ENCODE data around the gene GMDS. TPM values are rescaled to one million over a fixed set of nuclear protein-coding genes. Genes with fewer than 3 reads are reported as not detected.

The GMDS gene
- total RNA-seq, 1 donor from 2014 or later, result 27.0 TPM

DNA sequence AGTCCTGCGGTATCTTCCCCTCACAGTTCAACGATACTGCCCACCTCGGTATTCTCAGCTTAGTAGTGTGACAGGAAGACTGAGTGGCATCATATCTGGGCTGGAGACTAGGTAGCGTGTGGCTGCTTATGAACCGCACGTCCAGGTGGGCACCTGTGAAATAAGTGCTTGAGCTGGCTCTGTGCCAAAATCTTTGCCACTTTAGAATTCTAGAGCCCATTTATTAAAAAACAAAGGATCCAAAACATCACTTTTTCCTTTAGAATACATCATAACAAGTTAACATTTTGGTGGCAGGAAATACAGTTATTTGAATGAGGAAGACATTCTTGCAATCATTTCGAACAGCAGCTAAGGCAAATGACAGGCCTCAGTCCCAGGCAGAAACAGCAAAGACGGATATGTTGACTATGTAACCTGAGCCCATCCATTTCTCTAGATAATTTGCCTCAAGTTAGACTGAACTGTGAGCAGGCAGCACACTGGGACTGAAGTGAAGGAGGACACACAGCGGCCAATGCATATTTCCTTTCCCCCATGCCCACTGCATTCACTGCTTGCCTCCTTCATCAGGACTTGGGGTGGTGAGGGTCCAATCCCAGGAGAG is 136.6 kb downstream of the GMDS start:
- TF ChIP-seq, protein P1, sequence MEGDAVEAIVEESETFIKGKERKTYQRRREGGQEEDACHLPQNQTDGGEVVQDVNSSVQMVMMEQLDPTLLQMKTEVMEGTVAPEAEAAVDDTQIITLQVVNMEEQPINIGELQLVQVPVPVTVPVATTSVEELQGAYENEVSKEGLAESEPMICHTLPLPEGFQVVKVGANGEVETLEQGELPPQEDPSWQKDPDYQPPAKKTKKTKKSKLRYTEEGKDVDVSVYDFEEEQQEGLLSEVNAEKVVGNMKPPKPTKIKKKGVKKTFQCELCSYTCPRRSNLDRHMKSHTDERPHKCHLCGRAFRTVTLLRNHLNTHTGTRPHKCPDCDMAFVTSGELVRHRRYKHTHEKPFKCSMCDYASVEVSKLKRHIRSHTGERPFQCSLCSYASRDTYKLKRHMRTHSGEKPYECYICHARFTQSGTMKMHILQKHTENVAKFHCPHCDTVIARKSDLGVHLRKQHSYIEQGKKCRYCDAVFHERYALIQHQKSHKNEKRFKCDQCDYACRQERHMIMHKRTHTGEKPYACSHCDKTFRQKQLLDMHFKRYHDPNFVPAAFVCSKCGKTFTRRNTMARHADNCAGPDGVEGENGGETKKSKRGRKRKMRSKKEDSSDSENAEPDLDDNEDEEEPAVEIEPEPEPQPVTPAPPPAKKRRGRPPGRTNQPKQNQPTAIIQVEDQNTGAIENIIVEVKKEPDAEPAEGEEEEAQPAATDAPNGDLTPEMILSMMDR (IDR thresholded peaks at IDR 0.05; ENCODE audit: insufficient read depth, low read length, poor library complexity, severe bottlenecking), result no peak
- no peak for DNase-seq (ENCODE audit: low read depth)
- Histone ChIP-seq H3K4me3 (ENCODE audit: low read depth, low read length) (no peak overlapping the region), H3K27me3 (ENCODE audit: control insufficient read depth, insufficient read depth, low read length) (no peaks in the 10 kb centered on the region), H3K36me3 (ENCODE audit: control insufficient read depth, insufficient read depth, low read length) (no peaks in the 10 kb centered on the region)

GRCh38 chr6:2104524-2104880 is 140.9 kb downstream of the GMDS start:
- H3K36me3 ChIP-seq (ENCODE audit: control insufficient read depth, insufficient read depth, low read length), result no peaks in the 10 kb centered on the region
- no peak overlapping the region for H3K4me3 ChIP-seq (ENCODE audit: low read depth, low read length)
- no peaks in the 10 kb centered on the region for H3K27me3 ChIP-seq (ENCODE audit: control insufficient read depth, insufficient read depth, low read length)
- TF ChIP-seq, protein P1 (IDR thresholded peaks at IDR 0.05; ENCODE audit: insufficient read depth, low read length, poor library complexity, severe bottlenecking), result no peak
- DNase-seq (ENCODE audit: low read depth), result no peak

GRCh38 chr6:2103765-2104523 is 141.5 kb downstream of the GMDS start:
- no peak for DNase-seq (ENCODE audit: low read depth)
- TF ChIP-seq, protein P1 (IDR thresholded peaks at IDR 0.05; ENCODE audit: insufficient read depth, low read length, poor library complexity, severe bottlenecking), result peak; percentile 57
- Histone ChIP-seq H3K36me3 (ENCODE audit: control insufficient read depth, insufficient read depth, low read length) (no peaks in the 10 kb centered on the region), H3K27me3 (ENCODE audit: control insufficient read depth, insufficient read depth, low read length) (no peaks in the 10 kb centered on the region), H3K4me3 (ENCODE audit: low read depth, low read length) (no peak overlapping the region)

- Histone ChIP-seq H3K27me3 (ENCODE audit: control insufficient read depth, insufficient read depth, low read length) (no peaks in the 10 kb centered on the region), H3K4me3 (ENCODE audit: low read depth, low read length) (no peak overlapping the region), H3K36me3 (ENCODE audit: control insufficient read depth, insufficient read depth, low read length) (no peaks in the 10 kb centered on the region)
- TF ChIP-seq, protein P1 (IDR thresholded peaks at IDR 0.05; ENCODE audit: insufficient read depth, low read length, poor library complexity, severe bottlenecking), result no peak
- DNase-seq (ENCODE audit: low read depth), result no peak
Measured at GRCh38 chr6:2102966-2103365, 142.4 kb downstream of the GMDS start.

- TF ChIP-seq, protein P1 (IDR thresholded peaks at IDR 0.05; ENCODE audit: insufficient read depth, low read length, poor library complexity, severe bottlenecking), result no peak
- Histone ChIP-seq H3K36me3 (ENCODE audit: control insufficient read depth, insufficient read depth, low read length) (no peaks in the 10 kb centered on the region), H3K4me3 (ENCODE audit: low read depth, low read length) (no peak overlapping the region), H3K27me3 (ENCODE audit: control insufficient read depth, insufficient read depth, low read length) (no peaks in the 10 kb centered on the region)
- no peak for DNase-seq (ENCODE audit: low read depth)
Measured at GRCh38 chr6:2102316-2102883, 143.0 kb downstream of the GMDS start.

Data from kidney epithelial cell (primary cell).